Cardiac muscle cell (in vitro differentiated cells and primary cell): ENCODE results near the gene C3AR1. TPM values are rescaled to one million over a fixed set of nuclear protein-coding genes. Genes with fewer than 3 reads are reported as not detected.
A peak's percentile ranks its signal among the peaks of the same experiment; 100 is the strongest.

ENCODE experiments used
- DNase-seq, 2 donors: peaks; one replicate each; pipeline versions ENCODE4 v3.0.0 to v3.0.0-alpha.2; 2010 to 2017; ENCODE audit warnings: low read depth in 1 of 2, low spot score in 1 of 2
- H3K27ac ChIP-seq: fragments of 200-600 bp; sonication (generic); 2 replicates; pipeline ENCODE4 v1.5.1; 2016
- H3K27me3 ChIP-seq: fragments of 200-600 bp; sonication (generic); 2 replicates; pipeline ENCODE4 v1.6.0; 2016; ENCODE audit warnings: control low read depth
- H3K36me3 ChIP-seq: fragments of 200-600 bp; sonication (generic); 2 replicates; pipeline ENCODE4 v1.5.1; 2016; ENCODE audit warnings: control low read depth
- H3K4me1 ChIP-seq: fragments of 200-600 bp; sonication (generic); 2 replicates; pipeline ENCODE4 v1.8.1; 2017; ENCODE audit warnings: low read depth, mild to moderate bottlenecking, mixed run types
- H3K4me3 ChIP-seq: fragments of 200-600 bp; sonication (generic); 2 replicates; pipeline ENCODE4 v1.5.1; 2016; ENCODE audit warnings: mild to moderate bottlenecking
- H3K9me3 ChIP-seq: fragments of 200-600 bp; sonication (generic); 2 replicates; pipeline ENCODE4 v1.5.1; 2017; ENCODE audit warnings: low read depth, mild to moderate bottlenecking, control low read depth
- CTCF ChIP-seq: IDR thresholded peaks from 2 replicates; pipeline ENCODE4 v1.5.1; 2012; ENCODE audit warnings: low read depth, mild to moderate bottlenecking, low read length
- polyA plus RNA-seq: library from polyadenylated mRNA; unstranded; fragments of >200 nt; fragmentation: Nextera tagmentation; extraction: Ambion mirVana; gene quantifications from 2 replicates; pipeline ENCODE4 v1.2.1, GENCODE V29; 2016
- total RNA-seq: library from RNA; depleted of rRNA; stranded (reverse); fragments of >200 nt; gene quantifications from 2 replicates; pipeline ENCODE4 v1.2.3, GENCODE V29; 2016

The C3AR1 gene
- total and polyA plus RNA-seq, 2 experiments from 2014 or later, result not detected

- no peak for TF ChIP-seq CTCF
- Histone ChIP-seq H3K9me3 (no peaks in the 10 kb centered on the region), H3K27me3 (no peaks in the 10 kb centered on the region), H3K4me3 (no peak overlapping the region), H3K4me1 (no peaks in the 10 kb centered on the region), H3K36me3 (no peaks in the 10 kb centered on the region), H3K27ac (no peak overlapping the region)
- DNase-seq, result no peak
Observed at GRCh38 chr12:8012651-8013309, 53.4 kb downstream of the C3AR1 start.

DNA sequence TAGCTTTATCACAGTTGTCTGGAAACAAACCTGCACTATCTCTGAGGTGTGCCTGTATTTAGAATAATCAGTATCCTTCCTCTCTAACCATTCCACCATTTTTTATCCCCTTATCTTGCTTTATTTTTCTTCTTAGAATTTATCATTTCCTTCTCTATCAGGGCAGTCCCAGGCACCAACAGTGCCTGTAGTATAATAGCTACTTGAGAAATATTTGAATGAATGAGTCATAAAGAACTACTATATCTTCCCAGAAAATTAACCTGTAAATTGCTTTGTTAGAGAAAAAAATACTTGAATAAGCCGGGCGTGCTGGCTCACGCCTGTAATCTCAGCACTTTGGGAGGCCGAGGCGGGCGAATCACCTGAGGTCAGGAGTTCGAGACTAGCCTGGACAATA, 54.8 kb downstream of the C3AR1 start:
- Histone ChIP-seq H3K4me3 (no peak overlapping the region), H3K4me1 (no peaks in the 10 kb centered on the region), H3K27ac (no peak overlapping the region), H3K36me3 (no peaks in the 10 kb centered on the region), H3K9me3 (no peaks in the 10 kb centered on the region), H3K27me3 (no peaks in the 10 kb centered on the region)
- no peak for TF ChIP-seq CTCF
- DNase-seq, result peak in 1 of 2 donors; percentile 30

Other genes with a start within 250 kb of the C3AR1 start
- 0.07 TPM in 1 of 2 replicates, not detected in the other for gene SLC2A14, start 193.4 kb downstream of the C3AR1 start, total RNA-seq
- gene SLC2A14, start 193.4 kb downstream of the C3AR1 start, polyA plus RNA-seq, result 0.26 and 0.47 TPM in 2 replicates
- 251 and 267 TPM in 2 replicates for gene SLC2A3, start 130.2 kb downstream of the C3AR1 start, total RNA-seq
- 349 and 363 TPM in 2 replicates for gene SLC2A3, start 130.2 kb downstream of the C3AR1 start, polyA plus RNA-seq
- gene FOXJ2, start 33.6 kb downstream of the C3AR1 start, total RNA-seq, result 22.9 and 26.6 TPM in 2 replicates
- gene FOXJ2, start 33.6 kb downstream of the C3AR1 start, polyA plus RNA-seq, result 23.6 and 24.1 TPM in 2 replicates
- 59.9 and 68.9 TPM in 2 replicates for gene NECAP1, start 15.9 kb upstream of the C3AR1 start, total RNA-seq
- gene NECAP1, start 15.9 kb upstream of the C3AR1 start, polyA plus RNA-seq, result 43.9 and 47.7 TPM in 2 replicates
- gene CLEC4A, start 57.3 kb upstream of the C3AR1 start, total RNA-seq, result 1.8 TPM in 1 of 2 replicates, not detected in the other
- gene CLEC4A, start 57.3 kb upstream of the C3AR1 start, polyA plus RNA-seq, result 0.65 and 1.9 TPM in 2 replicates
- gene ZNF705A, start 90.7 kb upstream of the C3AR1 start, total RNA-seq, result not detected in 2 replicates
- gene ZNF705A, start 90.7 kb upstream of the C3AR1 start, polyA plus RNA-seq, result not detected in 2 replicates
- gene FAM90A1, start 161.3 kb upstream of the C3AR1 start, total RNA-seq, result 0.18 and 0.28 TPM in 2 replicates
- gene FAM90A1, start 161.3 kb upstream of the C3AR1 start, polyA plus RNA-seq, result 0.97 TPM in 1 of 2 replicates, not detected in the other